HepG2 (cell line): ENCODE measurements around the gene CEP128. TPM values are rescaled to one million over a fixed set of nuclear protein-coding genes. Genes with fewer than 3 reads are reported as not detected.

Experiments
- ATAC-seq: fragments of 200-7000 bp; cut with Tn5 transposase; 3 replicates; pipeline ENCODE4 v1.9.1; 2020; ENCODE audit warnings: mild to moderate bottlenecking, moderate library complexity
- BruUV-seq: library from RNA; stranded (reverse); fragments of 400-500 nt; replicated peaks from 2 replicates; lab custom pipeline; 2021; lab: Mats Ljungman, UMichigan
- CTCF ChIA-PET: fragments of 300-600 bp; formaldehyde crosslinking; extraction: SDS; loops from one replicate; lab custom pipeline; 2021; ENCODE audit warnings: low total read pairs, inconsistent platforms, low intra/inter-chr PET ratio; lab: Yijun Ruan, JAX
- POLR2A ChIA-PET: fragments of 350-600 bp; sonication (Branson Sonifier 250); formaldehyde crosslinking; loops from one replicate; lab custom pipeline; 2020; ENCODE audit warnings: antibody characterized with exemption, inconsistent platforms; lab: Yijun Ruan, JAX
- DNase-seq: peaks from one replicate; pipeline ENCODE4 v3.0.0-alpha.2; 2015; ENCODE audit warnings: low spot score
- FAIRE-seq: peaks from 3 replicates; lab custom pipeline; 2011; peaks lifted over from hg19 to GRCh38; lab: Jason Lieb, UNC
- H2AFZ ChIP-seq: one replicate; pipeline ENCODE4 v1.6.1; 2011; ENCODE audit warnings: low read length, inconsistent platforms
- H3K27ac ChIP-seq: fragments of 300-600 bp; 3 replicates; pipeline ENCODE4 v1.8.0; 2011; ENCODE audit warnings: mixed run types, mild to moderate bottlenecking, mixed read lengths, low read length, inconsistent platforms; ENCODE audit not compliant: insufficient read depth; ENCODE audit errors: extremely low read length
- H3K27me3 ChIP-seq, 2 experiments: fragments of 200-600 bp in 1 of 2; 2 replicates in 1 of 2; 3 replicates in 1 of 2; pipeline versions ENCODE4 v1.6.0 to v1.8.0; 2011; ENCODE audit warnings: low read length in 2 of 2, mild to moderate bottlenecking in 2 of 2, moderate library complexity in 2 of 2, inconsistent platforms in 1 of 2; ENCODE audit not compliant: insufficient read depth in 2 of 2, control insufficient read depth in 1 of 2
- H3K36me3 ChIP-seq, 2 experiments: fragments of 200-600 bp in 1 of 2; replicated peaks in 1 of 2; 2 replicates in 1 of 2; 3 replicates in 1 of 2; pipeline versions ENCODE4 v1.5.1 to v1.8.0; 2011; ENCODE audit warnings: low read length in 2 of 2, inconsistent platforms in 1 of 2; ENCODE audit not compliant: insufficient read depth in 2 of 2, control insufficient read depth in 1 of 2
- H3K4me1 ChIP-seq: 2 replicates; pipeline ENCODE4 v1.5.1; 2012; ENCODE audit warnings: low read length, inconsistent platforms; ENCODE audit not compliant: insufficient read depth
- H3K4me2 ChIP-seq: 2 replicates; pipeline ENCODE4 v1.6.0; 2011; ENCODE audit warnings: low read depth, low read length, inconsistent platforms
- H3K4me3 ChIP-seq, 3 experiments: fragments of 200-600 bp in 1 of 3; sonication (generic), shearing (Covaris generic) in 1 of 3; replicated peaks in 1 of 3; 2 replicates each; pipeline ENCODE4 v1.5.1; 2011 to 2016; ENCODE audit warnings: low read length in 3 of 3, inconsistent platforms in 2 of 3, low read depth in 2 of 3, mild to moderate bottlenecking in 2 of 3, control low read depth in 1 of 3, mixed read lengths in 1 of 3; ENCODE audit not compliant: insufficient read depth in 1 of 3
- H3K79me2 ChIP-seq: one replicate; pipeline ENCODE4 v1.6.1; 2011; ENCODE audit warnings: low read length, inconsistent platforms; ENCODE audit not compliant: insufficient read depth
- H3K9ac ChIP-seq: 2 replicates; pipeline ENCODE4 v1.6.0; 2011; ENCODE audit warnings: mild to moderate bottlenecking, low read depth, low read length, inconsistent platforms; ENCODE audit not compliant: insufficient read depth
- H3K9me3 ChIP-seq: 2 replicates; pipeline ENCODE4 v1.5.1; 2012; ENCODE audit warnings: mild to moderate bottlenecking, low read length
- H4K20me1 ChIP-seq: 2 replicates; pipeline ENCODE4 v1.6.0; 2011; ENCODE audit warnings: inconsistent platforms, mild to moderate bottlenecking, low read length, moderate library complexity; ENCODE audit not compliant: insufficient read depth
- FOXM1 ChIP-seq: sonication (generic); formaldehyde crosslinking; IDR thresholded peaks from 2 replicates; pipeline ENCODE4 v1.5.0; 2020; ENCODE audit warnings: missing genetic modification reagents
- PHF5A ChIP-seq: IDR thresholded peaks from one replicate; pipeline ENCODE4 v1.6.1; 2018; ENCODE audit warnings: low read depth, missing genetic modification reagents; ENCODE audit not compliant: unreplicated experiment
- ZBTB21 ChIP-seq: sonication (generic); formaldehyde crosslinking; IDR thresholded peaks from 2 replicates; pipeline ENCODE4 v1.4.0; 2020; ENCODE audit warnings: missing genetic modification reagents
- ZFP90 ChIP-seq: sonication (generic); formaldehyde crosslinking; IDR thresholded peaks from 2 replicates; pipeline ENCODE4 v1.8.0; 2022; ENCODE audit warnings: missing genetic modification reagents, mild to moderate bottlenecking, inconsistent platforms, borderline replicate concordance
- ZNF124 ChIP-seq: sonication (generic); formaldehyde crosslinking; IDR thresholded peaks from 2 replicates; pipeline ENCODE4 v1.4.0; 2020; ENCODE audit warnings: missing genetic modification reagents
- ZNF598 ChIP-seq: sonication (generic); formaldehyde crosslinking; IDR thresholded peaks from 2 replicates; pipeline ENCODE4 v1.5.1; 2020; ENCODE audit warnings: mild to moderate bottlenecking, missing genetic modification reagents, borderline replicate concordance
- ZNF746 ChIP-seq: sonication (generic); formaldehyde crosslinking; IDR thresholded peaks from 2 replicates; pipeline ENCODE4 v1.8.0; 2022; ENCODE audit warnings: mild to moderate bottlenecking, missing genetic modification reagents
- WGBS: methylation state at CpG from one replicate; pipeline ENCODE4 v1.1.6; 2017; ENCODE audit warnings: low lambda C conversion rate; 5-methylcytosine and 5-hydroxymethylcytosine counted together
- in situ Hi-C: cut with HindIII; loops from 2 replicates; pipeline ENCODE4 v1.10.0; 2017; ENCODE audit warnings: low pct_unique_long_range_greater_than_20kb; ENCODE audit not compliant: extremely low pct_ligation_motif_present
- intact Hi-C: fragments of 100-400 bp; cut with micrococcal nuclease; formaldehyde crosslinking; loops from one replicate; pipeline ENCODE4 v1.10.0; 2022; ENCODE audit not compliant: unreplicated experiment
- polyA plus RNA-seq, 8 experiments: library from polyadenylated mRNA; depleted of rRNA in 3 of 8; stranded (reverse) in 7 of 8; unstranded in 1 of 8; fragments of >200 nt; fragmentation: Illumina TruSeq in 4 of 8; extraction: Trizol in 4 of 8; gene quantifications; 2 replicates each; pipeline versions ENCODE4 v1.2.1 to v1.2.3, GENCODE V29; 2011 to 2016; ENCODE audit warnings: low read depth in 4 of 8, missing spikeins in 1 of 8, mixed read lengths in 1 of 8; ENCODE audit not compliant: insufficient read depth in 1 of 8
- total RNA-seq, 5 experiments: library from RNA; depleted of rRNA; stranded (reverse); fragments of >200 nt; fragmentation: Illumina TruSeq; extraction: Trizol; gene quantifications; 2 replicates each; pipeline ENCODE4 v1.2.3, GENCODE V29; 2016; ENCODE audit warnings: low read depth in 1 of 5
- TF ChIP-seq, protein P1 (sequence below): sonication (generic); formaldehyde crosslinking; IDR thresholded peaks from 2 replicates; pipeline ENCODE4; 2020; ENCODE audit warnings: missing genetic modification reagents, mild to moderate bottlenecking, borderline replicate concordance
- TF ChIP-seq, protein P2 (sequence below): sonication (generic); formaldehyde crosslinking; IDR thresholded peaks from 2 replicates; pipeline ENCODE4 v1.4.0; 2020; ENCODE audit warnings: missing genetic modification reagents, mild to moderate bottlenecking, borderline replicate concordance
- TF ChIP-seq, protein P3 (sequence below): sonication (generic); formaldehyde crosslinking; IDR thresholded peaks from 2 replicates; pipeline ENCODE4 v1.4.0; 2020; ENCODE audit warnings: missing genetic modification reagents
- TF ChIP-seq, protein P4 (sequence below): sonication (generic); formaldehyde crosslinking; IDR thresholded peaks from 2 replicates; pipeline ENCODE4 v1.4.0; 2020; ENCODE audit warnings: missing genetic modification reagents, mild to moderate bottlenecking, borderline replicate concordance
- TF ChIP-seq, protein P5 (sequence below): IDR thresholded peaks from 2 replicates; pipeline ENCODE4 v1.6.1; 2016; ENCODE audit warnings: missing compliant biosample characterization, missing genetic modification reagents, borderline replicate concordance

Gene CEP128
- total and polyA plus RNA-seq, 2 of the 13 experiments (the other 11 are each of a cell fraction or from before 2014, with no cell fraction given) = 1.3 to 7.5 TPM

DNA sequence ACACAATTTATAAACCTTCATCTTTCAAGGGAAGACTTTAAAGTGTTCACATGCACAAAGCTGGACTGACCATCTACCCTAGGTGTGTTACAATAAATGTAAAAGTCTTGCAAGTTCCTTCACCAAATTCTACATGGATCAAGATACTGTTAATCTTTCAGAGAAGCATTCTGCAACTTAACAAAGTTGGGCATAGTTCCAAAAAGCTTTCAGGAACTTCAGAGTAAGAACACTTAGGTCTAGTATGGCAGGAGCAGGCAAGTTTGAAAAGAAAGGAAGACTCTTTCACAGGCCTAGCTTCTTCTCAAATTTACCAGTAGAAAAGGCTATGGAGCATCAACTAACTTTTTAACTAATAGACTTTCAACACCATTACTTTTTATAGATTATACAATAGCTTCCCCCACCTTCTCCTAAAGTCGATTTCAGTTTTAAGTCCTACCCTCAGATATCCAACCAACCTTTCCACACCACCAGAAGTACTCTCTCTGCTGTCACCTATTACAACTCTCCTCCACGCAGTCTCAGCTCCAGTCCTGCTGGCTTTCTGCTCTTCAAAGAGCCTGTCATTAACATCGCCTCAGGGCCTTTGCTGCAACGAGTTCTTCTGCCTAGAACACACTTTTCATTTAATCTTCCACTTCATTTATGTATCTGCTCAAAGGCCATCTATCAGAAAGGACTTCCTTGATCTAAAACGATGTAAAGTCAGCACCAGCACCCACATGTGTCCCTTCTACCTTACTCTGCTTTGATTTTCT, 333.9 kb downstream of the CEP128 start:
- WGBS = 58% methylated on average over 5 of the region's 5 CpGs
- ChIA-PET CTCF (no interaction called here), POLR2A (no interaction called here)
- no peaks in the 10 kb centered on the region for H3K27me3 ChIP-seq
- no peak overlapping the region for H3K4me3 ChIP-seq
- no peak overlapping the region for H3K4me2 ChIP-seq
- no peaks in the 10 kb centered on the region for H3K9me3 ChIP-seq
- ATAC-seq = no peak
- DNase-seq = no peak
- BruUV-seq = no TSS peak
- no peaks in the 10 kb centered on the region for H4K20me1 ChIP-seq
- H3K36me3 ChIP-seq = no peaks in the 10 kb centered on the region
- no peaks in the 10 kb centered on the region for H3K4me1 ChIP-seq
- no peak for FAIRE-seq
- in situ Hi-C loops (no loop called here), intact Hi-C loops (no loop called here)
- no peak overlapping the region for H3K9ac ChIP-seq
- H3K27ac ChIP-seq = no peak overlapping the region
- no peaks in the 10 kb centered on the region for H3K79me2 ChIP-seq
- no peak overlapping the region for H2AFZ ChIP-seq
- TF ChIP-seq ZNF124 (CRISPR knock-in tag) (no peak), ZBTB21 (no peak), ZNF598 (CRISPR knock-in tag) (no peak), ZNF746 (CRISPR knock-in tag) (no peak), ZFP90 (CRISPR knock-in tag) (no peak), FOXM1 (no peak), PHF5A (CRISPR knock-in tag) (no peak)
- TF ChIP-seq, protein P1, sequence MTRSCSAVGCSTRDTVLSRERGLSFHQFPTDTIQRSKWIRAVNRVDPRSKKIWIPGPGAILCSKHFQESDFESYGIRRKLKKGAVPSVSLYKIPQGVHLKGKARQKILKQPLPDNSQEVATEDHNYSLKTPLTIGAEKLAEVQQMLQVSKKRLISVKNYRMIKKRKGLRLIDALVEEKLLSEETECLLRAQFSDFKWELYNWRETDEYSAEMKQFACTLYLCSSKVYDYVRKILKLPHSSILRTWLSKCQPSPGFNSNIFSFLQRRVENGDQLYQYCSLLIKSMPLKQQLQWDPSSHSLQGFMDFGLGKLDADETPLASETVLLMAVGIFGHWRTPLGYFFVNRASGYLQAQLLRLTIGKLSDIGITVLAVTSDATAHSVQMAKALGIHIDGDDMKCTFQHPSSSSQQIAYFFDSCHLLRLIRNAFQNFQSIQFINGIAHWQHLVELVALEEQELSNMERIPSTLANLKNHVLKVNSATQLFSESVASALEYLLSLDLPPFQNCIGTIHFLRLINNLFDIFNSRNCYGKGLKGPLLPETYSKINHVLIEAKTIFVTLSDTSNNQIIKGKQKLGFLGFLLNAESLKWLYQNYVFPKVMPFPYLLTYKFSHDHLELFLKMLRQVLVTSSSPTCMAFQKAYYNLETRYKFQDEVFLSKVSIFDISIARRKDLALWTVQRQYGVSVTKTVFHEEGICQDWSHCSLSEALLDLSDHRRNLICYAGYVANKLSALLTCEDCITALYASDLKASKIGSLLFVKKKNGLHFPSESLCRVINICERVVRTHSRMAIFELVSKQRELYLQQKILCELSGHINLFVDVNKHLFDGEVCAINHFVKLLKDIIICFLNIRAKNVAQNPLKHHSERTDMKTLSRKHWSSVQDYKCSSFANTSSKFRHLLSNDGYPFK (CRISPR knock-in tag) = no peak
- TF ChIP-seq, protein P2, sequence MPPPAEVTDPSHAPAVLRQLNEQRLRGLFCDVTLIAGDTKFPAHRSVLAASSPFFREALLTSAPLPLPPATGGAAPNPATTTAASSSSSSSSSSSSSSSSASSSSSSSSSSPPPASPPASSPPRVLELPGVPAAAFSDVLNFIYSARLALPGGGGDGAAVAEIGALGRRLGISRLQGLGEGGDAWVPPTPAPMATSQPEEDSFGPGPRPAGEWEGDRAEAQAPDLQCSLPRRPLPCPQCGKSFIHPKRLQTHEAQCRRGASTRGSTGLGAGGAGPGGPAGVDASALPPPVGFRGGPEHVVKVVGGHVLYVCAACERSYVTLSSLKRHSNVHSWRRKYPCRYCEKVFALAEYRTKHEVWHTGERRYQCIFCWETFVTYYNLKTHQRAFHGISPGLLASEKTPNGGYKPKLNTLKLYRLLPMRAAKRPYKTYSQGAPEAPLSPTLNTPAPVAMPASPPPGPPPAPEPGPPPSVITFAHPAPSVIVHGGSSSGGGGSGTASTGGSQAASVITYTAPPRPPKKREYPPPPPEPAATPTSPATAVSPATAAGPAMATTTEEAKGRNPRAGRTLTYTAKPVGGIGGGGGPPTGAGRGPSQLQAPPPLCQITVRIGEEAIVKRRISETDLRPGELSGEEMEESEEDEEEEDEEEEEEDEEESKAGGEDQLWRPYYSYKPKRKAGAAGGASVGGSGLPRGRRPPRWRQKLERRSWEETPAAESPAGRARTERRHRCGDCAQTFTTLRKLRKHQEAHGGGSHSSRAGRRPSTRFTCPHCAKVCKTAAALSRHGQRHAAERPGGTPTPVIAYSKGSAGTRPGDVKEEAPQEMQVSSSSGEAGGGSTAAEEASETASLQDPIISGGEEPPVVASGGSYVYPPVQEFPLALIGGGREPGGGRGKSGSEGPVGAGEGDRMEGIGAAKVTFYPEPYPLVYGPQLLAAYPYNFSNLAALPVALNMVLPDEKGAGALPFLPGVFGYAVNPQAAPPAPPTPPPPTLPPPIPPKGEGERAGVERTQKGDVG (CRISPR knock-in tag) = no peak
- TF ChIP-seq, protein P3, sequence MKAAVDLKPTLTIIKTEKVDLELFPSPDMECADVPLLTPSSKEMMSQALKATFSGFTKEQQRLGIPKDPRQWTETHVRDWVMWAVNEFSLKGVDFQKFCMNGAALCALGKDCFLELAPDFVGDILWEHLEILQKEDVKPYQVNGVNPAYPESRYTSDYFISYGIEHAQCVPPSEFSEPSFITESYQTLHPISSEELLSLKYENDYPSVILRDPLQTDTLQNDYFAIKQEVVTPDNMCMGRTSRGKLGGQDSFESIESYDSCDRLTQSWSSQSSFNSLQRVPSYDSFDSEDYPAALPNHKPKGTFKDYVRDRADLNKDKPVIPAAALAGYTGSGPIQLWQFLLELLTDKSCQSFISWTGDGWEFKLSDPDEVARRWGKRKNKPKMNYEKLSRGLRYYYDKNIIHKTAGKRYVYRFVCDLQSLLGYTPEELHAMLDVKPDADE (CRISPR knock-in tag) = no peak
- TF ChIP-seq, protein P4, sequence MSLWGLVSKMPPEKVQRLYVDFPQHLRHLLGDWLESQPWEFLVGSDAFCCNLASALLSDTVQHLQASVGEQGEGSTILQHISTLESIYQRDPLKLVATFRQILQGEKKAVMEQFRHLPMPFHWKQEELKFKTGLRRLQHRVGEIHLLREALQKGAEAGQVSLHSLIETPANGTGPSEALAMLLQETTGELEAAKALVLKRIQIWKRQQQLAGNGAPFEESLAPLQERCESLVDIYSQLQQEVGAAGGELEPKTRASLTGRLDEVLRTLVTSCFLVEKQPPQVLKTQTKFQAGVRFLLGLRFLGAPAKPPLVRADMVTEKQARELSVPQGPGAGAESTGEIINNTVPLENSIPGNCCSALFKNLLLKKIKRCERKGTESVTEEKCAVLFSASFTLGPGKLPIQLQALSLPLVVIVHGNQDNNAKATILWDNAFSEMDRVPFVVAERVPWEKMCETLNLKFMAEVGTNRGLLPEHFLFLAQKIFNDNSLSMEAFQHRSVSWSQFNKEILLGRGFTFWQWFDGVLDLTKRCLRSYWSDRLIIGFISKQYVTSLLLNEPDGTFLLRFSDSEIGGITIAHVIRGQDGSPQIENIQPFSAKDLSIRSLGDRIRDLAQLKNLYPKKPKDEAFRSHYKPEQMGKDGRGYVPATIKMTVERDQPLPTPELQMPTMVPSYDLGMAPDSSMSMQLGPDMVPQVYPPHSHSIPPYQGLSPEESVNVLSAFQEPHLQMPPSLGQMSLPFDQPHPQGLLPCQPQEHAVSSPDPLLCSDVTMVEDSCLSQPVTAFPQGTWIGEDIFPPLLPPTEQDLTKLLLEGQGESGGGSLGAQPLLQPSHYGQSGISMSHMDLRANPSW (CRISPR knock-in tag) = no peak
- TF ChIP-seq, protein P5, sequence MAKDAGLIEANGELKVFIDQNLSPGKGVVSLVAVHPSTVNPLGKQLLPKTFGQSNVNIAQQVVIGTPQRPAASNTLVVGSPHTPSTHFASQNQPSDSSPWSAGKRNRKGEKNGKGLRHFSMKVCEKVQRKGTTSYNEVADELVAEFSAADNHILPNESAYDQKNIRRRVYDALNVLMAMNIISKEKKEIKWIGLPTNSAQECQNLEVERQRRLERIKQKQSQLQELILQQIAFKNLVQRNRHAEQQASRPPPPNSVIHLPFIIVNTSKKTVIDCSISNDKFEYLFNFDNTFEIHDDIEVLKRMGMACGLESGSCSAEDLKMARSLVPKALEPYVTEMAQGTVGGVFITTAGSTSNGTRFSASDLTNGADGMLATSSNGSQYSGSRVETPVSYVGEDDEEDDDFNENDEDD (CRISPR knock-in tag) = no peak
